ENCODE measurements around the gene SDF2L1.
"Not testable (repeated sequence)": the region's sequence is repeated elsewhere in the genome, so short reads cannot be mapped to it uniquely, and the experiment has no call there.

The SDF2L1 gene

DNA sequence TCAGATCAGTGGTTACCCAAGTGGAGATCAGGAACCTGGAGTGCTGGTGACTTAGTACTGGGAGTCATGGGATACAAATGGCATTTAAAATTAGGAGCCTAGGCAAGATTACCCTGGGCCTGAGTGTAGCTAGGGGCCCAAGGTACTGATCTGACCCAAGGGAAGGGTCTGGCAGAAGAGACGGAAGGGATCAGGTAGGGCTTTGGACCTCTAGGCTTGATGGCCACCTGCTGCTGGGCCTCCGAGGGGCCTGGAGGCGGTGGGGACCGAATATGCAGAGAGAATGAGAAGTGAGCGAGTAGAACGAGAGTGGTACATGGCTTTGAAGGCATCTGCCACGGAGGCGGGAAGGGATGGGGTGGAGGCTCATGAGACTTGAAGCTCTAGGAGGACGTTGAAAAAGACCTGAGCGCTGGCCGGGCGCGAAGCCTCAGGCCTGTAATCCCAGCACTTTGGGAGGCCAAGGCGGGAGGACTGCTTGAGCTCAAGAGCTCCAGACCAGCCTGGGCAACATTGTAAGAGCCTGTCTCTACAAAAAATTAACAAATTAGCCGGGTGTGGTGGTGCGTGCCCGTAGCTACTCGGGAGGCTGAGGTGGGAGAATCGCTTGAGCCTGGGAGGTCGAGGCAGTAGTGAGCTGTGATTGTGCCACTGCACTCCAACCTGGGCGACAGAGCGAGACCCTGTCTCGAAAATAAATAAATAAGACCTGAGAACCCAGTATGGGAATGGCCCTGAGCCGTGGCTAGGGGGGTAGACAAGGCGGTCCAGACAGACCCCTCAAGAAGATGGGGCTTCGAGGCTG is 23.1 kb downstream of the SDF2L1 start:
- no peak for DNase-seq

DNA sequence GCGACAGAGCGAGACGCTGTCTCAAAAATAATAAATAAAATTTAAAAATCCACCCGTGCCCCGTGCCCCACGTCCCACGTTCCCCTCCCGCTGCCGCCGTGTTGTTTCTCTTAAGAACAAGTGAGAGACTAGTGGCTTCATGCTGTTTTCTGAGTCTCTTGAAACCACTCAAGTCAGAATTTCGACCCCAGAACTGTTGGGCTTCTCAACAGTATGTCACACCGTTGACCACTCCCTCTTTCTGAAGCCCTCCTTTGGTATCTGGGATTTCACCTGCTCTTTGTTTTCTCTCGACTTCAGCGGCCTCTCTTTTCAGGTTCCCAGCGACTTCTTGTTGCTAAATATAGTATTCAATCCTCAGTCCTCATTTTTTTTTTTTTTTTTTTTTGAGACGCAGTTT is 24.7 kb downstream of the SDF2L1 start:
- no peak for DNase-seq

DNA sequence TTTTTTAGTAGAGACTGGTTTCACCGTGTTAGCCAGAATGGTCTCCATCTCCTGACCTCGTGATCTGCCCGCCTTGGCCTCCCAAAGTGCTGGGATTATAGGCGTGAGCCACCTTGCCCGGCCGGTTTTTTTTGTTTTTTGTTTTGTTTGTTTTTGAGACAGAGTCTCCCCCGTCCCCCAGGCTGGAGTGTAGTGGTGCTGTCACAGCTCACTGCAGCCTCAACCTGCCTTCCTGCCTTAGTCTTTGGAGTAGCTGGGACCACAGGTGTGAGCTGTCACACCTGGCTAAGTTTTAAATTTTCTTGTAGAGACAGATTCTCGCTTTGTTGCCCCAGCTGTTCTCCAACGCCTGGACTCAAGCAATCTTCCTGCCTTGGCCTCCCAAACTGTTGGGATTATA is 26.9 kb downstream of the SDF2L1 start:
- no peak for DNase-seq

DNA sequence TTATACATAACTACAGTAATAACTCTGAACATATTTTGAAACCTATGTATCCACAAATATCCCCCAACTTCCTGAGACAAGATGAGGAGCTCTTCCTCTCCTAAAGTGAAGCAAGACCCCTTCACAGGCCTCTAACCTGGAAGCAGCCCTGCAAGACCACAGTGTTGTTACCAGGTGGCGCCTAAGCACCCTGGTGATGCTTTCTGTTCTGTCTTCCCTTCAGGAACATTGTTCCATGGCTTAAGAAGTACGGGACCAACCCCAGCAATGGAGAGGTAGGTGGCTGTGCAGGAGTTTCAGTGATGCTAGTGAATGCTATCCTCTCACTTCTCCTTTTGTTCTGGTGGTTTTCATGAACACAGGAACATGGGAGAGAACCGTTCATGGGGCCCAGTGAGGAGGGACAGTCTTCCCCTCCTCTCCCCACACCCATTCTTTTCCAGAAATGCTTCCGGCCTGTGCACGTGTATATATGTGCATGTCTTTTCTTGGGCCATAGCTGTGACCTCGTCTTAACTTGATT is 30.1 kb downstream of the SDF2L1 start:
- DNase-seq: no peak

DNA sequence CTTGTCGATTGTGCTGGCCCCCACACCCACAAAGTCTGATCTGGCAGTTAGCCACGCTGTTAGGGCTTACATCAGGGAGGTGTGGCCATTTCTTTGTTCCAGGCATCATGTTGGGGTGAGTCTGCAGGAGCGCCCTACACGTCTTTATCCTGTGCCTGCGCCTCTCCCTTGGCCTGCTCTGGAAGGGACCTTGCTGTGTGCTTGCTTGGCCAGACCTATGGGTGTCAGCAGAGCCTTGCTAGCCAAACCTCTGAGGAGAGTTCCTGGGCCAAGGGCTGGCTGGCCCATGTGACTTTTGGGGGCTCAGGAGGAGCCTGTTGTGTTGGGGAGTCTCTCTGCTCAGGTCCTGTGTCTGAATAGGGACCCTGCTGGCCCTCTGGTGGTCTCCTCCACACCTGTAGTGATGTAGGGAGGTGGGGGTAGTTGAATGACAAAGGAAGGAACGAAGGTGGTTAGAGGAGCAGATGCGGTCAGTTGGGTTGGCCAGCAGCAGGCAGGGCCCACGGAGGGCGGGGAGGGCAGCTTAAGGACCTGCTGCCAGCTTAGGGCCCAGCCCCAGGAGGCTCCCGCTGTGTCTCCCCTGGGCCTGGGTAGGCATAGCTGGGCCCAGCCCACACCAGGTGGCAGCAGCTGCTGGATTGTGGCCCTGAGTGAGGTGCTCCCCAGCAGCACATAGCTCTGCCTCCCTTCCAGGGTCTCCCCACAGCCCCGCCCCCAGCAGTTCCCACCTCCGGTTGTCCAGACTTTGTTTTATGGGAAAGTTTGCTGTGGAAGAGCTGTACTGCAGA is 31.6 kb downstream of the SDF2L1 start:
- DNase-seq: no peak

DNA sequence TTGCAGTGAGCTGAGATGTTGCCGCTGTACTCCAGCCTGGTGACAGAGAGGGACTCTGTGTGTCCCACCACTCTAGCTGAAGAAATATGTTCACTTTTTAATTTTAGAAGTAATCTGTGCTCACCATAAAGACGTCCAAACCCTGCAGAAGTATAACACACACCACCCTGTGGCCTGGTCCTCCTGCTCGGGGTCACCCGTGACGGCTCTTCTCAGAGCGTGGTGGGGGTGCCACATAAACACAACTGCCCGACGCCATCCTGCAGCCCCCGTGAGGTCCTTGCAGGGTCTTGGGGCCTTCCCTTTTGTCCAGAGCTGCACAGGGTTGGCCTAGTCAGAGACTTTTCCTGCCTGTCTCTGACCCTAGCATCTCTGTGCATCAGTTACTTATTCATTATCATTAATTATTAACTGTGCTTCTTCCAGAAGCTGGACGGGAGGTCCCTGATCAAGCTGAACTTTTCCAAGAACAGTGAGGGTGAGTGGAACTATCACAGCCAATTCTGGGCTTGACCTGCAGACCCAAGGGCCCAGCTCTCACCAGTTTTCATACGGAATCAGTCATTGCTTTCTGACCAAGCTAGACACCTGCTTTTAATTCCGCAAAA is 32.6 kb downstream of the SDF2L1 start:
- DNase-seq: no peak

DNA sequence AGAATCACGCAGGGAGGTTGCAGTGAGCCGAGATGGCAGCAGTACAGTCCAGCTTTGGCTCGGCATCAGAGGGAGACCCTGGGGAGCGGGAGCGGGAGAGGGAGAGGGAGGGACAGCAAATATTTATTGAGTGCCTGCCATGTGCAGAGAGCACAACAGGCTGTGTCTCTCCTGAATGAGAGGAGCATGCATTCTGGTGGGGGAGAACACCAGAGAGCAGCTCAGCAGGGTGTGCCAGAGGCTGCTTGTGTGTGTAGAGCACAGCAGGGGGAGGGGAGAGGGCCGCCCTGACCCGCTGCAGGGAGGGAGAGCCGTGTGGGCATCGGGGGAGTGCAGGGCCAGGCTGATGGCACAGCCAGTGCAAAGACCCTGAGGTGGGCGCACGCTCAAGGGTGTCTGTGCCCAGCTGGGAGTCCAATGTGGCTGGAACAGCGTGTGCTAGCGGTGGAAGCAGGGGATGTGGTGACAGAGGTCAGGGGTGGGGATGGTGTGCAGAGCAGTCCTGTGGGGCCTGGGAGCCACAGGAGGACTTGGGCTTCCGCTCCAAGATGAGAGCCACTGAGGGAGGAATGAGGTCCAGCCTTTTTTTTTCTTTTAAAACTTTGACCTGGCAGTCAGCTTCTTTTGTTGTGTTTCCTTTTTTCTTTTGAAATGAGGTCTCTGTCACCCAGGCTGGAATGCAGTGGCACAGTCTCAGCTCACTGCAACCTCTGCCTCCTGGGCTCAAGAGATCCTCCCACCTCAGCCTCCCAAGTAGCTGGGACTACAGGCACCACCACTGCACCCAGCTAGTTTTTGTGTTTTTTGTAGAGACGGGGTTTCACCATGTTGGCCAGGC is 35.7 kb downstream of the SDF2L1 start:
- DNase-seq: no peak

DNA sequence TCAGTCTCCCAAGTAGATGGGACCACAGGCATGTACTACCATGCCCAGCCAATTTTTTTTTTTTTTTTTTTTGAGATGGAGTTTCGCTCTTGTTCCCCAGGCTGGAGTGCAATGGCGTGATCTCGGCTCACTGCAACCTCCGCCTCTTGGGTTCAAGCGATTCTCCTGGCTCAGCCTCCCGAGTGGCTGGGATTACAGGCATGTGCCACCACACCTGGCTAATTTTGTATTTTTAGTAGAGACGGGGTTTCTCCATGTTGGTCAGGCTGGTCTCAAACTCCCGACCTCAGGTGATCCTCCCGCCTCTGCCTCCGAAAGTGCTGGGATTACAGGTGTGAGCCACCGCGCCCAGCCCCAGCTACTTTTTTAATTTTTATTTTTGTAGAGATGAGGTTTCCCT is 36.7 kb downstream of the SDF2L1 start:
- DNase-seq: not testable (repeated sequence)

DNA sequence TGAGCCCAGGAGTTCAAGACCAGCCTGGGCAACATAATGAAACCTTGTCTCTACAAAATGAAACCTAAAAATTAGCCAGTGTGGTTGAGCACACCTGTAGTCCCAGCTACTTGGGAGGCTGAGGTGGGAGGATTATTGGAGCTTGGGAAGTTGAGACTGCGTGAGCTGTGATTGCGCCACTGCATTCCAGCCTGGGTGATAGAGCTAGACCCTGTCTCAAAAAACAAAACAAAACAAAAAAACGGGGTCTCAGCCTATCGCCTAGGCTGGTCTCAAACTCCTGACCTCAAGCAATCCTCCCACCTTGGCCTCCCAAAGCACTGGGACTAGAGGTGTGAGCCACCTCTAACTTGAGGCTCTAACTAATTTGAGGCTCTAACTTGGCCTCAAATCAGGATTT is 37.3 kb downstream of the SDF2L1 start:
- no peak for DNase-seq

DNA sequence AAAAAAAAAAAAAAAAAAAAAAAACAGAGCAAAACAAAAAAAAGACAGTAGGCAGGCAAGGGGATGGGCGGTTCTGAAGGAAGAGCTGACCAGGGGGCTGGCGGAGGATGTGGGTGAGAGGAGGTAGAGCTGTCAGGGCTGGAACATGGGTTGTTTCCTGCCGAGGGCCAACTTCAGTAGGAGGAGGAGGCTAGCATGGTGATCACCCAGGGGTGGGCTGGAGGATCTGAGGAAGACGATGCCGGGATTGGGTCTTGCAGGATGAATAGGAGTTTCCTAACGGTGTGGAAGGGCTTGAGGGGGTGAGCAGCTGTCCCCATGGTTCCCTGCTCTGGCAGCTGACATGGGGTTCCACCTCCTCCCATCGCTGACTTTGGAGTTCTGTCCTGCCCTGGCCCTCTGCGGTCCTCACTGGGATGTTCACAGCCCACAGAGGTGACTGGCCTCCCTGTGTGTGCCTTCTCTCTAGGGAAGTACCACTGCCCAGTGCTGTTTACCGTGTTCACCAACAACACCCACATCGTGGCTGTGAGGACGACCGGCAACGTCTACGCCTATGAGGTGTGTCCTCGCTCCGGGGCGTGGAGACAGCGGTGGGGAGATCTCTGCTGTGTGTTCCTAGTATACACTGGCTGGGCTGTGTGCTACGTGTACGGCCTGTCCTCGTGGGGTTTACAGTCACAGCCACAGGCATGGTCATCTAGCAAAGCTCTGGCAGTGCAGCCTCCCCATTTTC is 38.9 kb downstream of the SDF2L1 start:
- DNase-seq: no peak

DNA sequence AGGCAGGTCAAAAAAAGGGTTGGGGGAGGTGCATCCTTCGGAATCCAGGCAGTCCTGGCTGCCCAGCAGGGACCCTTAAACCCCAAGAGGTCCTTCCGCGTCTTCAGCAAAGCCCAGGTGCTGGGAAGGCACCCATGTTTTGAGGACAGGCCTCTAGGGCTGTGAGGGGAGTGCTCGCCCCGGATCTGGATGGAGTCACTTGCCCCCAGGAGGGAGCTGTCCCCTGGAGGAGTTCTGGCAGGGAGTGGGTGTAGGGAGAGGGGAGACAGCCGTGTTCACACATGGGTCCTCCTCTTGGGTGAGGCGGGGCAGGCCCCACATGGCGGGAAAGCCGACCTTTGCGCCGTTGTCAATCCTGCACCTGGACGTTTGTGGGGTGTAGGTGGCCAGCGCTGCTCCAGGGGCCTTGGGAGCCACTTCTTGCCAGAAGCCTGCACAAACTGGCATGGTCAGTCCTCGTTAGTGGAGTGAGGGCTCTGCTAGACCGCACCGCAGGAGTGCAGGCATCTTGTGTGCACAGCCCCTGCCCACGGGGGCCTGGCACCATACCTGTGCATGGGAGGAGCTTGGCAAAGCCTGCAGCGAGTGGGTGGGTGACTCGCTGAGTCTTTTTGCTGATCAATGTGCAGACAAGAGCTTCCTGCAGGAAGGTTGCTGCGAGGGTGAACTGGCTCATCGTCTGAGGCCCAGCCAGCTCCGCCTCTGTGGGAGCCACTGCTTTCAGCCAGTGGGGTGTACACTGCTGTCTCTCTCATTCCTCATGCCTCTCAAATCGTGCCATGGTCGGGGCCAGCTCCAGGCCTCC is 39.7 kb downstream of the SDF2L1 start:
- DNase-seq: no peak

DNA sequence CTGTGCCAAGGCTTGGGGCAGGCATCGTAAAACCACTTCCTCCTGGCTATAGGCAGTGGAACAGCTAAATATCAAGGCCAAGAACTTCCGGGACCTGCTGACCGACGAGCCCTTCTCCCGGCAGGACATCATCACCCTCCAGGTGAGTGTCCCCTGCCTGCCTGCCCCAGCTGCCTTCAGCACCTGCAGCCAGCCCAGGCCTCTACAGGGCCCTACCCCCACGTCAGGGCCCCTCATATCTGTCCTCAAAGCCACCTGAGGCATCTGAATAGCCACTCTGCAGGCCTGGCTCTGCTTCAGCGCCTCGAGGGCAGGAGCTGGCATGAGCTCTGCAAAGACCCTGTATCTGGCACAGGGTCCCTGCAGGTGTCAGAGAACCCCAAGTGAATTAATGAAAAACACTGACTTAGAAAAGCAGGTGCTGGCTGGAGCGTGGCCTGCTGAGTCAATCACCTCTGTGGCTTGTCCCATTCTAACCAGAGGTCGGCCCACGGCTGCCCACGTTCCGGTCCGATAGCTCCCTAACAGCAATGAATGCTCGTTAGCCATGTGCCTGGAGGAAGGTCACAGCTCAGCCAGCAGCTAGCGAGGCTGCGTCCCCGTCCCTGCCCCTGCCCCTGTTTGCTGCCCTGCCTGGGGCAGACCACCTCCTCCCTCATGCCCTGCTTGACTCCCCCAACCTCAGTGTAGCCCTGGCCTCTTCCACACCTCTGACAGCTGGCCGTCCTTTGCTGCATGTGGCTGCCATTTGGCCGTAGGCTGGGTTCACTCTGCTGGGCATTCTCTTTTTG is 40.5 kb downstream of the SDF2L1 start:
- no peak for DNase-seq

DNA sequence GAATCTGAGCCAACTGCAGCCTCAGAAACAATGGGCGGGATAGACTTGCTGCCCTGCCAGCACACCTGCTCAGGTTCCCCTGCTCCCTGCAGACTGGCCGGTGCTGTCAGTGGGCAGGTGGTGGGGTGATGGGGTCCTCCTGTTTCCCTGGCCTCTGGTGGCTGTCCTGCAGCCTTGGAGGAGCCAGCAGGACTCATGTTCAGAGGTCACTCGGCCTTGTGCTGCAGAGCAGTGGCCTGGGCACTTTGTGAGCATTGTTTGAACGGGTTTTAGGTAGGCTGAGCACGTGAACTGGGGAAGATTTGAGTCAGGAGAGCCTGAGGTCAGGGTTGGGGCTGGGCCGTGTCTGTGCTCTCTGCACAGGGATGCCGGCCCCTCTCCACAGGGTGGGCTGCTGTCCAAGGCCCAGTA is 41.3 kb downstream of the SDF2L1 start:
- no peak for DNase-seq

DNA sequence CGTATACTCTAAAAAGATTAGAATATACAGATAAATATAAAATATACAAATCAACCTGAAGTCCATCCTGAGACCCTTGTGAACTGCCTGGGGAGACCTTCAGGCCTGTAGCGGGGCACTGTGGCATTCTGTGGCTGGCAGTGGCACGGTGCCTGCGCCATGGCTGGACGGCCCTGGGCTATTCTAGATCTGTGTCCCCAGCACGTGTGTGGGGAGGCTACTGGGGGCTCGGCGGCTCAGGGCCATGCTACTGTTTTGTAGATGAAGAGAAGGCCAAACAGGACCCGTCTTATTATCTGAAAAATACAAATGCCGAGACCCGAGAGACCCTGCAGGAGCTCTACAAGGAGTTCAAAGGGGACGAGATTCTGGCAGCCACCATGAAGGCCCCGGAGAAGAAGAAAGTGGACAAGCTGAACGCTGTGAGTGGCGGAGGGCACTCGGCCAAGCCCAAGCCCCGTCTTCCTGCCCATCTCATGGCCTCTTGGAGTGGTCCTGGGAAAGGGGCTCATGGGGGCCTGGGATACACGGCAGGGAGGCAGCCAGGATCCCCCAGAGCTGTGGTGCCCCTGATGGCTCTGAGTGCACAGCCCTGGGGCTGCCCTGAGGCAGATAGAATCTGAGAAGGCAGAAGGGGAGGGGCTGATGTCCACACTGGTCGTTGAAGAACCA is 42.5 kb downstream of the SDF2L1 start:
- no peak for DNase-seq

DNA sequence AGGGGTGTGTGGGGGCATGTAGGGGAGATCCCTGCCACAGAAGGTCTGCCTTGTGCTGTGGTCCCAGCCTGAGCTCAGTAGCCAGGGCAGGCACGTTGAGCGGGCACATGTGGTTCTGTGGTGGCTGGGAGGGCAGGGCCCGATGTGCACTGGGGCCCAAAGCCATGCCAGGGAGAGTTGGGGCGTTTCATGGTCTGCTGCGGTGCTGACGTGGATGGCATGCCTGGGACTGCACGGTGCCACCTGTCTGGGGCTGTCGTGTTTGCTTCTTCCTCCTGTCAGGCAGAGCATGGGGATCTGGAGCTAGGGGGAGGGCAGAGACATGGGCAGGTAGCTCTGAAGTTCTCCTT is 43.0 kb downstream of the SDF2L1 start:
- no peak for DNase-seq

DNA sequence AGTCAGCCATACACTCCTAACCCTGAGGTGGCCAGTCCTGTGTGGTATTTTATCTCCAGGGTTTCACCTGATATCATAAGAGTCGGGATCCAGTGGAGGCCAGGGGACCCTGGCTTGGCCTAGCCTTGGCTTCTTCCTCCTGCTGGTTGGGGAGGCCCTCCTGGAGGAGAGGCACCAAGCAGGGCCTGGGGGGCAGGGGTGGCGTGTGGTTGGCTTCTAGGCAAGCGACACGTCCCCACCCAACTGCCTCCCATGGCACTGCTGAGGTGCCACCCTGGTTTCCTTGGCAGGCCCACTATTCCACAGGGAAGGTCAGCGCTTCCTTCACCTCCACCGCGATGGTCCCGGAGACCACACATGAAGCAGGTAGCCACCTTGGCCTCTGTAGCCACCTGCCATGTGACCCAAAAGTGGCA is 44.1 kb downstream of the SDF2L1 start:
- no peak for DNase-seq

DNA sequence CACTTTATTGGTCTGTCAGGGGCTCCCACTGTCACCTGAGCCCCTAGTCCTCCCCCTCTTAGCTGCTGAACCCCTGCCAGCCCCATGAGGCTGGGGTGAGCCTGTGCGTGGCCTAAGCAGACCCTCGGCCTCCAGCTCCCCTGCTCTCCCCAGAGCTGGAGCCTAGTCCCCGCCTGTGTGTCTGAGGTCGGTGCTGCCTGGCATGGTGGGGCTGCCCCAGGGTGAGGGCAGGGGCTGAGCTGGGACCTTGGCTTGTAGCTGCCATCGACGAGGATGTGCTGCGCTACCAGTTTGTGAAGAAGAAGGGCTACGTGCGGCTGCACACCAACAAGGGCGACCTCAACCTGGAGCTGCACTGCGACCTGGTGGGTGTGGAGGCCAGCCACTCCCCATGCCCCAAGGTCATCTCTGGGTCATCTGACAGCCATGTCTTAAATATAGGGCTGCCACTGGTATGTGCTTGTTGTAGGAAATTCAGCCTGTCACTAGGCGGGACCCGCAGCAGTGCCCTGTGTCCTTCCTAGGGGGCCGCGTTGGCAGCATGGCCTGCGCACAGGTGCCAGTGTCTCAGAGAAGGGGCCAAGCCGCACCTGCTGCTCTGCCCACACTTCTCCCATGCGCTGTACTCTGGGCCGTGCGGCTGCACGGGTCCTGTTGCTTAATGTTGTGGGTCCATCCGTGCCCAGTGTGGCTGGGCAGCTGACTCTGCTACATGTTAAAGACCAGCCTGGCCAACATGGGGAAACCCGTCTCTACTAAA is 44.7 kb downstream of the SDF2L1 start:
- DNase-seq: no peak

DNA sequence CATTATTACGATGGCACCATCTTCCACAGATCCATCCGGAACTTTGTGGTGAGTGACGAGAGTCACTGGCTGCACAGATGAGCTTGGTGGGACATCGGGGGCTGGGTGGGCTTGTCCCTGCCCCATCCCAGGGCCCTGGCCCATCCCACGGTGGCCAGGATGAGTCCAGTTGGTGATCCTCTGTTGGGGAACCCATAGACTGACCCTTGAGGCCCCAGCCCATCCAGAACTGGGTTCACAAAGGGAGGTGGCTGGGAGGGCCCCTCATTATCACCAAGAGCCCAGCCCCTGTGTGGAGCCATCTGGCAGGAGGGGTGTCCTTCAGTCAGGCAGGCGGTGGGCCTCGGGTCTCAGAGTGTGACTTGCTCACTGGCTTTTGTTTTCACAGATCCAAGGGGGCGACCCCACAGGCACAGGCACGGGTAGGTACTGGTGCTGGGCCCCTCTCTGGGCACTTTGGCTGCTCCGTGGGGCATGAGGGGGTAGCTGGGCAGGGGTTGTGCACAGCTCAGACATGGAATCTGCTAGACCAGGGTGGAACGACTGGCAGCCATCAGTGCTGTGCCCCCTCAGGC is 45.7 kb downstream of the SDF2L1 start:
- no peak for DNase-seq

DNA sequence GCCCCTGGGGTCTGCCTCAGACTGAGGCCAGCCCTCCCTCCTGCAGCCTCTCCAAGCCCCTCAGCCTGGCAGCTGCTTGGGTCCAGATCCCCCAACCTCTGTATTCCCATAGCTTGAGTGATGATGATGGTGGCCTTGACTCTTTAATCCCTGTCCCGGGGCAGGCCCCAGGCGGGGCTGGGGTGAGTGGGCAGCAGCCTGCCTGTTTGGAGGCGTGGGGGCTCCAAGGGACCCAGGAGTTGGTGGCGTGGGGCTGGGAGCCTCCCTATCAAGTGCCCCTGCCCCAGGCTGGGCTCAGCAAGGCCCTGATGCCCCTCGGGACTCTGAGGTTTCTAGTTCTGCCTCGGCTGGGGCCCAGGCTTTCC is 46.2 kb downstream of the SDF2L1 start:
- no peak for DNase-seq
